ENCODE data around the gene REC8. TPM values are rescaled to one million over a fixed set of nuclear protein-coding genes. Genes with fewer than 3 reads are reported as not detected.
A peak's percentile ranks its signal among the peaks of the same experiment; 100 is the strongest.

Gene REC8
- total and polyA plus RNA-seq, 2 of the 13 experiments (the other 11 are each of a cell fraction or from before 2014, with no cell fraction given), result 3.4 to 14.7 TPM

DNA sequence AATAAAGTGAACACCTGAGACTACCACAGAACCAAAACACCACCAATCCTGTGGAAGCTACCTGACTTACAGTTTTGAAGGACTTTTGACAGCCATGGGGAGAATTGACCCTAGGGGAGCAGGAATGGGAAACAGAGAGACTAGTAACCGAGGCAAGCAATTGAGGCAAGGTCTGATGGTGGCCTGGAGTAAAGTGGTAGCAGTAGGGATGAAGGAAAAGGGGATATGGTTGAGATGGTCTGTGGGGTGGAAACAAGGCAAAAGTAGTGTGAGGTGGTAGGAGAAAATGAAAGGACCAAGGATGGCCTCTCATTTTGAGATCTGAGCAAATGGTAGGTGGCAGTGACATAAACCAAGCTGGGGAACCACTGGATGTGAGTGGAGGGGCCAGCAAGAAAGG is 15.0 kb upstream of the REC8 start (continued):
- TF ChIP-seq, protein P1, sequence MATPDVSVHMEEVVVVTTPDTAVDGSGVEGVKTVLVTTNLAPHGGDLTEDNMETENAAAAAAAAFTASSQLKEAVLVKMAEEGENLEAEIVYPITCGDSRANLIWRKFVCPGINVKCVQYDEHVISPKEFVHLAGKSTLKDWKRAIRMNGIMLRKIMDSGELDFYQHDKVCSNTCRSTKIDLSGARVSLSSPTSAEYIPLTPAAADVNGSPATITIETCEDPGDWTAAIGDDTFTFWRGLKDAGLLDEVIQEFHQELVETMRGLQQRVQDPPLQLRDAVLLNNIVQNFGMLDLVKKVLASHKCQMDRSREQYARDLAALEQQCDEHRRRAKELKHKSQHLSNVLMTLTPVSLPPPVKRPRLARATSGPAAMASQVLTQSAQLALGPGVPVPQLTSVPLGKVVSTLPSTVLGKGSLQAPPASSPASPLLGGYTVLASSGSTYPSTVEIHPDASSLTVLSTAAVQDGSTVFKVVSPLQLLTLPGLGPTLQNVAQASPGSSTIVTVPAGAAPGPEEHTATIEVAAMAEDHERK (CRISPR knock-in tag; IDR thresholded peaks at IDR 0.05; ENCODE audit: low read depth), result no peak

- no peak for FAIRE-seq
- ChIA-PET CTCF (ENCODE audit: low intra/inter-chr PET ratio, low total read pairs) (no interaction called here), POLR2A (interaction anchor here (0.6 to 11.8 kb wide), 4 partner anchors 8 to 86 kb away, joined by 5 to 233 read pairs (median 108); partner anchors contain the start of genes DCAF11, EMC9, NRL and PSME1)
- in situ Hi-C loops (cut with HindIII; ENCODE audit: extremely low pct_ligation_motif_present, low pct_unique_long_range_greater_than_20kb) (no loop called here), intact Hi-C loops (cut with micrococcal nuclease; ENCODE audit: unreplicated experiment) (no loop called here)
- Histone ChIP-seq H3K79me2 (ENCODE audit: insufficient read depth, low read length) (peaks cover 5% of the 10 kb centered on the region), H4K20me1 (ENCODE audit: insufficient read depth, low read length) (no peaks in the 10 kb centered on the region), H3K4me2 (ENCODE audit: low read depth, low read length) (no peak overlapping the region), H3K9ac (ENCODE audit: insufficient read depth, low read depth, low read length) (no peak overlapping the region), H3K9me3 (ENCODE audit: low read length) (no peaks in the 10 kb centered on the region), H3K27ac (ENCODE audit: extremely low read length, insufficient read depth, low read length) (no peak overlapping the region), H3K36me3 (replicated peaks in 1 of 2; ENCODE audit: control insufficient read depth in 1 of 2, insufficient read depth in 2 of 2, low read length in 2 of 2) (peaks cover 46 to 57% of the 10 kb centered on the region in 2 experiments), H2AFZ (ENCODE audit: low read length) (no peak overlapping the region), H3K4me3 (replicated peaks in 1 of 3; ENCODE audit: insufficient read depth in 1 of 3, low read depth in 2 of 3, low read length in 3 of 3) (no peak overlapping the region), H3K27me3 (ENCODE audit: control insufficient read depth in 1 of 2, insufficient read depth in 2 of 2, low read length in 2 of 2) (no peaks in the 10 kb centered on the region; a peak in 1 of 5 replicates), H3K4me1 (ENCODE audit: insufficient read depth, low read length) (peaks cover 26% of the 10 kb centered on the region)
- WGBS (ENCODE audit: low lambda C conversion rate), result 96% methylated on average over 12 of the region's 12 CpGs
- no TSS peak for BruUV-seq (replicated peaks)
- ATAC-seq, result no peak
- no peak for DNase-seq (ENCODE audit: low spot score)
- TF ChIP-seq ZNF17 (CRISPR knock-in tag; IDR thresholded peaks at IDR 0.05), result no peak
- TF ChIP-seq HHEX (CRISPR knock-in tag; IDR thresholded peaks at IDR 0.05), result no peak
- TF ChIP-seq ZNF563 (CRISPR knock-in tag; IDR thresholded peaks at IDR 0.05), result no peak
- 0 out of 2 replicates have a peak, but pooled peaks have one; percentile 9 for TF ChIP-seq MZF1 (CRISPR knock-in tag; IDR thresholded peaks at IDR 0.05; ENCODE audit: borderline replicate concordance)
- no peak for TF ChIP-seq MAZ (IDR thresholded peaks at IDR 0.05; ENCODE audit: borderline replicate concordance, low read depth, low read length)
- no peak for TF ChIP-seq MAZ (CRISPR knock-in tag; IDR thresholded peaks at IDR 0.05; ENCODE audit: low read depth)
- no peak for TF ChIP-seq PLRG1 (conservative IDR thresholded peaks at IDR 0.05)
- TF ChIP-seq POLR2A (IDR thresholded peaks at IDR 0.05; ENCODE audit: insufficient read depth in 1 of 2, low read depth in 2 of 2, low read length in 2 of 2), result 0 out of 4 replicates have a peak, but pooled peaks of 1 of the 2 experiments have one; percentile 41
- TF ChIP-seq ZNF7 (CRISPR knock-in tag; IDR thresholded peaks at IDR 0.05), result no peak
- TF ChIP-seq, protein P2, sequence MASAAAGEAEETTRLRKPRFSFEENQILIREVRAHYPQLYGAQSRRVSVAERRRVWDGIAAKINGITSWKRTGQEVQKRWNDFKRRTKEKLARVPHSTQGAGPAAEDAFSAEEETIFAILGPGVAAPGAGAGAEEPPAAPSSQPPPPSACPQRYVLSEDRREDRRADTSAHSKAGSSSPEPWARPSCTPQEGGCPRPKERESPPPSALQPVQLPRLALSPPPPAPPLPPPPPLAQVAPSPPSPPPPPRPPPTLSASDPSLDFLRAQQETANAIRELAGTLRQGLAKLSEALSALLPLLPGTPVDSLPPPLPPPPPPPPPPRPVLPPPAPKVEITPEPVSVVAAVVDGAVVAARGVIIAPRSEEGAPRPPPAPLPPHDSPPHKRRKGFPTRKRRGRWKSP (CRISPR knock-in tag; IDR thresholded peaks at IDR 0.05), result no peak
- TF ChIP-seq, protein P3, sequence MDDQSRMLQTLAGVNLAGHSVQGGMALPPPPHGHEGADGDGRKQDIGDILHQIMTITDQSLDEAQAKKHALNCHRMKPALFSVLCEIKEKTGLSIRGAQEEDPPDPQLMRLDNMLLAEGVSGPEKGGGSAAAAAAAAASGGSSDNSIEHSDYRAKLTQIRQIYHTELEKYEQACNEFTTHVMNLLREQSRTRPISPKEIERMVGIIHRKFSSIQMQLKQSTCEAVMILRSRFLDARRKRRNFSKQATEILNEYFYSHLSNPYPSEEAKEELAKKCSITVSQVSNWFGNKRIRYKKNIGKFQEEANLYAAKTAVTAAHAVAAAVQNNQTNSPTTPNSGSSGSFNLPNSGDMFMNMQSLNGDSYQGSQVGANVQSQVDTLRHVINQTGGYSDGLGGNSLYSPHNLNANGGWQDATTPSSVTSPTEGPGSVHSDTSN (CRISPR knock-in tag; IDR thresholded peaks at IDR 0.05; ENCODE audit: borderline replicate concordance), result no peak
- TF ChIP-seq, protein P4, sequence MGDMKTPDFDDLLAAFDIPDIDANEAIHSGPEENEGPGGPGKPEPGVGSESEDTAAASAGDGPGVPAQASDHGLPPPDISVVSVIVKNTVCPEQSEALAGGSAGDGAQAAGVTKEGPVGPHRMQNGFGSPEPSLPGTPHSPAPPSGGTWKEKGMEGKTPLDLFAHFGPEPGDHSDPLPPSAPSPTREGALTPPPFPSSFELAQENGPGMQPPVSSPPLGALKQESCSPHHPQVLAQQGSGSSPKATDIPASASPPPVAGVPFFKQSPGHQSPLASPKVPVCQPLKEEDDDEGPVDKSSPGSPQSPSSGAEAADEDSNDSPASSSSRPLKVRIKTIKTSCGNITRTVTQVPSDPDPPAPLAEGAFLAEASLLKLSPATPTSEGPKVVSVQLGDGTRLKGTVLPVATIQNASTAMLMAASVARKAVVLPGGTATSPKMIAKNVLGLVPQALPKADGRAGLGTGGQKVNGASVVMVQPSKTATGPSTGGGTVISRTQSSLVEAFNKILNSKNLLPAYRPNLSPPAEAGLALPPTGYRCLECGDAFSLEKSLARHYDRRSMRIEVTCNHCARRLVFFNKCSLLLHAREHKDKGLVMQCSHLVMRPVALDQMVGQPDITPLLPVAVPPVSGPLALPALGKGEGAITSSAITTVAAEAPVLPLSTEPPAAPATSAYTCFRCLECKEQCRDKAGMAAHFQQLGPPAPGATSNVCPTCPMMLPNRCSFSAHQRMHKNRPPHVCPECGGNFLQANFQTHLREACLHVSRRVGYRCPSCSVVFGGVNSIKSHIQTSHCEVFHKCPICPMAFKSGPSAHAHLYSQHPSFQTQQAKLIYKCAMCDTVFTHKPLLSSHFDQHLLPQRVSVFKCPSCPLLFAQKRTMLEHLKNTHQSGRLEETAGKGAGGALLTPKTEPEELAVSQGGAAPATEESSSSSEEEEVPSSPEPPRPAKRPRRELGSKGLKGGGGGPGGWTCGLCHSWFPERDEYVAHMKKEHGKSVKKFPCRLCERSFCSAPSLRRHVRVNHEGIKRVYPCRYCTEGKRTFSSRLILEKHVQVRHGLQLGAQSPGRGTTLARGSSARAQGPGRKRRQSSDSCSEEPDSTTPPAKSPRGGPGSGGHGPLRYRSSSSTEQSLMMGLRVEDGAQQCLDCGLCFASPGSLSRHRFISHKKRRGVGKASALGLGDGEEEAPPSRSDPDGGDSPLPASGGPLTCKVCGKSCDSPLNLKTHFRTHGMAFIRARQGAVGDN (CRISPR knock-in tag; IDR thresholded peaks at IDR 0.05), result no peak
- 0 out of 2 replicates have a peak, but pooled peaks have one; percentile 46 for TF ChIP-seq RBFOX2 (IDR thresholded peaks at IDR 0.05; ENCODE audit: low read depth, low read length)
- no peak for TF ChIP-seq ZSCAN22 (CRISPR knock-in tag; IDR thresholded peaks at IDR 0.05)
- TF ChIP-seq EZH2 (conservative IDR thresholded peaks at IDR 0.05; ENCODE audit: low read depth, low read length), result no peak
Measured at GRCh38 chr14:24157331-24157730, 14.5 kb upstream of the REC8 start.

All from HepG2 (cell line).